NT2/D1 (cell line): ENCODE data around the gene SMIM24.
"Not testable (repeated sequence)": the region's sequence is repeated elsewhere in the genome, so short reads cannot be mapped to it uniquely, and the experiment has no call there.

Experiments used
- DNase-seq: peaks from one replicate; pipeline ENCODE4 v3.0.0-alpha.2; 2011; ENCODE audit warnings: low read depth, low spot score
- H3K27me3 ChIP-seq: 2 replicates; pipeline ENCODE4 v1.6.0; 2011; ENCODE audit warnings: mild to moderate bottlenecking; ENCODE audit not compliant: insufficient read length, insufficient read depth
- H3K36me3 ChIP-seq: 2 replicates; pipeline ENCODE4 v1.6.1; 2011; ENCODE audit warnings: mild to moderate bottlenecking, low read length, mixed read lengths; ENCODE audit not compliant: insufficient read depth, insufficient read length
- H3K4me1 ChIP-seq: 2 replicates; pipeline ENCODE4 v1.5.1; 2011; ENCODE audit not compliant: insufficient read depth, insufficient read length
- H3K4me3 ChIP-seq: 2 replicates; pipeline ENCODE4 v1.5.1; 2011; ENCODE audit warnings: low read depth; ENCODE audit not compliant: insufficient read length
- H3K9ac ChIP-seq: 2 replicates; pipeline ENCODE4 v1.6.0; 2011; ENCODE audit warnings: low read depth; ENCODE audit not compliant: insufficient read length
- H3K9me3 ChIP-seq: 2 replicates; pipeline ENCODE4 v1.5.1; 2011; ENCODE audit warnings: mild to moderate bottlenecking, low read length; ENCODE audit not compliant: insufficient read depth
- SUZ12 ChIP-seq: IDR thresholded peaks from 2 replicates; pipeline ENCODE4 v1.6.1; 2011; ENCODE audit not compliant: insufficient read length, insufficient read depth; ENCODE audit errors: extremely low read depth
- YY1 ChIP-seq: IDR thresholded peaks from 2 replicates; pipeline ENCODE4 v1.6.1; 2011; ENCODE audit not compliant: insufficient read length, insufficient read depth
- ZNF274 ChIP-seq: IDR thresholded peaks from 2 replicates; pipeline ENCODE4 v1.6.1; 2011; ENCODE audit warnings: mild to moderate bottlenecking, low read depth, low read length

Gene SMIM24

GRCh38 chr19:3512562-3513228 is 32.4 kb upstream of the SMIM24 start:
- TF ChIP-seq YY1 = no peak
- TF ChIP-seq ZNF274 = no peak
- no peak for TF ChIP-seq SUZ12
- Histone ChIP-seq H3K9ac (peak overlapping the region; percentile 24), H3K4me3 (no peak overlapping the region), H3K27me3 (no peaks in the 10 kb centered on the region), H3K36me3 (peaks cover 84% of the 10 kb centered on the region), H3K4me1 (peaks cover 44% of the 10 kb centered on the region), H3K9me3 (no peaks in the 10 kb centered on the region)
- no peak for DNase-seq

GRCh38 chr19:3511506-3512251 is 31.4 kb upstream of the SMIM24 start:
- Histone ChIP-seq H3K9me3 (no peaks in the 10 kb centered on the region), H3K27me3 (no peaks in the 10 kb centered on the region), H3K9ac (peak overlapping the region; percentile 10), H3K4me1 (peaks cover 40% of the 10 kb centered on the region), H3K36me3 (peaks cover 80% of the 10 kb centered on the region), H3K4me3 (no peak overlapping the region)
- DNase-seq = no peak
- TF ChIP-seq YY1 (no peak), ZNF274 (no peak), SUZ12 (no peak)

GRCh38 chr19:3510727-3511126 is 30.4 kb upstream of the SMIM24 start:
- H3K9ac ChIP-seq = peak overlapping the region; percentile 10
- H3K4me3 ChIP-seq = no peak overlapping the region
- DNase-seq = no peak
- H3K27me3 ChIP-seq = no peaks in the 10 kb centered on the region
- H3K4me1 ChIP-seq = peaks cover 32% of the 10 kb centered on the region
- H3K36me3 ChIP-seq = peaks cover 70% of the 10 kb centered on the region
- TF ChIP-seq YY1 = no peak
- no peak for TF ChIP-seq SUZ12
- TF ChIP-seq ZNF274 = no peak
- no peaks in the 10 kb centered on the region for H3K9me3 ChIP-seq

GRCh38 chr19:3509566-3509989 is 29.3 kb upstream of the SMIM24 start:
- Histone ChIP-seq H3K27me3 (no peaks in the 10 kb centered on the region), H3K36me3 (peaks cover 64% of the 10 kb centered on the region), H3K4me3 (no peak overlapping the region), H3K4me1 (peaks cover 27% of the 10 kb centered on the region), H3K9me3 (no peaks in the 10 kb centered on the region), H3K9ac (peak overlapping the region; percentile 44)
- no peak for DNase-seq
- TF ChIP-seq ZNF274 (no peak), SUZ12 (no peak), YY1 (no peak)

- TF ChIP-seq YY1 (no peak), SUZ12 (no peak), ZNF274 (no peak)
- peaks cover 27% of the 10 kb centered on the region for H3K4me1 ChIP-seq
- H3K36me3 ChIP-seq = peaks cover 58% of the 10 kb centered on the region
- no peak overlapping the region for H3K4me3 ChIP-seq
- no peaks in the 10 kb centered on the region for H3K9me3 ChIP-seq
- DNase-seq = no peak
- peak overlapping the region; percentile 46 for H3K9ac ChIP-seq
- no peaks in the 10 kb centered on the region for H3K27me3 ChIP-seq
Measured at GRCh38 chr19:3508771-3509535, 28.6 kb upstream of the SMIM24 start.

- Histone ChIP-seq H3K36me3 (peaks cover 51% of the 10 kb centered on the region), H3K4me1 (peaks cover 23% of the 10 kb centered on the region)
- H3K4me3 ChIP-seq = not testable (repeated sequence)
Measured at GRCh38 chr19:3508121-3508661, 27.9 kb upstream of the SMIM24 start.

More at GRCh38 chr19:3508121-3508661, 27.9 kb upstream of the SMIM24 start:
- H3K9ac ChIP-seq = peak overlapping the region; percentile 46
- DNase-seq, H3K27me3 ChIP-seq, H3K9me3 ChIP-seq: not testable (repeated sequence)
